ENCODE results near the gene TOMM70. TPM values are rescaled to one million over a fixed set of nuclear protein-coding genes. Genes with fewer than 3 reads are reported as not detected.
A peak's percentile ranks its signal among the peaks of the same experiment; 100 is the strongest.

TOMM70 gene
- total and polyA plus RNA-seq, 2 donors (not counting 3 experiments of a cell fraction or from before 2014, with no cell fraction given) = 7.6 to 32.3 TPM

- DNase-seq (ENCODE audit: low read depth, low spot score) (peak; percentile 64), FAIRE-seq (no peak)
- Histone ChIP-seq H3K4me3 (replicated peaks in 1 of 3; ENCODE audit: insufficient read depth in 1 of 3, low read depth in 1 of 3, low read length in 3 of 3) (no peak overlapping the region), H3K36me3 (ENCODE audit: control insufficient read depth in 2 of 2, extremely low read depth in 1 of 2, insufficient read depth in 2 of 2, low read length in 2 of 2) (peaks cover 0 to 7% of the 10 kb centered on the region in 2 experiments), H3K9ac (replicated peaks; ENCODE audit: extremely low read depth, insufficient read depth, low read length) (no peak overlapping the region), H3K4me1 (ENCODE audit: control insufficient read depth, extremely low read depth, insufficient read depth, low read length) (no peaks in the 10 kb centered on the region), H3K9me1 (replicated peaks; ENCODE audit: control insufficient read depth, extremely low read depth, insufficient read depth, low read length) (no peaks in the 10 kb centered on the region), H3K4me2 (ENCODE audit: insufficient read depth, low read length) (no peak overlapping the region), H4K20me1 (replicated peaks; ENCODE audit: control insufficient read depth, extremely low read depth, insufficient read depth, low read length) (no peaks in the 10 kb centered on the region), H3K27me3 (ENCODE audit: control insufficient read depth in 2 of 2, insufficient read depth in 2 of 2, low read length in 2 of 2) (no peaks in the 10 kb centered on the region), H3K9me3 (replicated peaks; ENCODE audit: control insufficient read depth, insufficient read depth, low read length) (no peaks in the 10 kb centered on the region), H2AFZ (ENCODE audit: low read depth, low read length) (no peak overlapping the region), H3K79me2 (ENCODE audit: control insufficient read depth, insufficient read depth, low read length) (no peaks in the 10 kb centered on the region), H3K27ac (ENCODE audit: insufficient read depth, low read depth, low read length) (no peak overlapping the region)
- ChIA-PET POLR2A (no interaction called here), CTCF (interaction anchor here (0.7 to 3.2 kb wide), 25 partner anchors 10 to 486 kb away, joined by 3 to 50 read pairs (median 4); no protein-coding TSS in a partner anchor)
- intact Hi-C loops (cut with micrococcal nuclease) (loop anchor here (1.0 to 5.0 kb wide), 3 partner anchors 147 to 484 kb away; no protein-coding TSS in a partner anchor), dilution Hi-C loops (cut with MboI; ENCODE audit: extremely low pct_ligation_motif_present, low sequenced_read_pairs) (no loop called here)
- TF ChIP-seq MAX (IDR thresholded peaks at IDR 0.05; ENCODE audit: insufficient read depth, insufficient read length) = no peak
- peak; percentile 46 to 48 for TF ChIP-seq CTCF (IDR thresholded peaks at IDR 0.05; ENCODE audit: extremely low read depth in 1 of 2, insufficient read depth in 1 of 2, low read depth in 1 of 2, low read length in 2 of 2)
- BruUV-seq (replicated peaks) = no TSS peak
Observed at GRCh38 chr3:100316641-100317069, 84.2 kb downstream of the TOMM70 start.

Other genes starting within 250 kb of the TOMM70 start
- 30.0 and 34.8 TPM in 2 replicates for gene TBC1D23, start 140.1 kb downstream of the TOMM70 start, total RNA-seq
- 6.9 and 10.3 TPM in 2 replicates for gene TBC1D23, start 140.1 kb downstream of the TOMM70 start, polyA plus RNA-seq
- 20.5 and 29.1 TPM in 2 replicates for gene NIT2, start 66.3 kb downstream of the TOMM70 start, total RNA-seq
- gene NIT2, start 66.3 kb downstream of the TOMM70 start, polyA plus RNA-seq = 14.4 and 19.4 TPM in 2 replicates
- 0.80 and 0.81 TPM in 2 replicates for gene LNP1, start 450 bp upstream of the TOMM70 start, total RNA-seq
- gene LNP1, start 450 bp upstream of the TOMM70 start, polyA plus RNA-seq = 0.40 and 0.80 TPM in 2 replicates
- gene TMEM45A, start 91.5 kb upstream of the TOMM70 start, total RNA-seq = 5.4 and 5.6 TPM in 2 replicates
- 6.6 and 8.6 TPM in 2 replicates for gene TMEM45A, start 91.5 kb upstream of the TOMM70 start, polyA plus RNA-seq
- not detected in 2 replicates for gene ADGRG7, start 208.5 kb upstream of the TOMM70 start, total RNA-seq
- gene ADGRG7, start 208.5 kb upstream of the TOMM70 start, polyA plus RNA-seq = not detected in 2 replicates

Measured in endothelial cell of umbilical vein (primary cell).